K562 (cell line): ENCODE data around the gene SLX4IP. TPM values are rescaled to one million over a fixed set of nuclear protein-coding genes. Genes with fewer than 3 reads are reported as not detected.

Experiments
- ATAC-seq: fragments of 200-7000 bp; cut with Tn5 transposase; 3 replicates; pipeline ENCODE4 v1.9.1; 2020; ENCODE audit warnings: moderate library complexity
- BruUV-seq: library from RNA; stranded (reverse); fragments of 400-500 nt; replicated peaks from 2 replicates; lab custom pipeline; 2021; lab: Mats Ljungman, UMichigan
- CTCF ChIA-PET: fragments of 300-600 bp; formaldehyde crosslinking; extraction: SDS; loops from one replicate; lab custom pipeline; 2021; ENCODE audit warnings: low intra/inter-chr PET ratio; lab: Yijun Ruan, JAX
- POLR2A ChIA-PET: fragments of 300-600, 350-650 bp; sonication (Branson Sonifier 250); formaldehyde crosslinking; extraction: SDS; loops from one replicate; lab custom pipeline; 2021; ENCODE audit warnings: antibody characterized with exemption, inconsistent platforms; lab: Yijun Ruan, JAX
- DNase-seq, 4 experiments: peaks; one replicate each; pipeline versions ENCODE4 v3.0.0 to v3.0.0-alpha.2; 2011 to 2018; ENCODE audit warnings: low spot score in 3 of 4, mixed read lengths in 3 of 4; ENCODE audit errors: extremely low read depth in 1 of 4
- FAIRE-seq: peaks from 2 replicates; lab custom pipeline; 2011; peaks lifted over from hg19 to GRCh38; lab: Jason Lieb, UNC
- H2AFZ ChIP-seq: 2 replicates; pipeline ENCODE4 v1.6.0; 2011; ENCODE audit warnings: low read depth, low read length, control low read depth, inconsistent platforms
- H3K27ac ChIP-seq: fragments of 200-600 bp; 3 replicates; pipeline ENCODE4 v1.8.0; 2011; ENCODE audit warnings: low read depth, mild to moderate bottlenecking, control low read depth, inconsistent platforms, low read length, moderate library complexity, mixed read lengths; ENCODE audit errors: extremely low read depth
- H3K27me3 ChIP-seq, 2 experiments: fragments of 300-600 bp in 1 of 2; 2 replicates in 1 of 2; 3 replicates in 1 of 2; pipeline versions ENCODE4 v1.6.0 to v1.8.0; 2011; ENCODE audit warnings: inconsistent platforms in 2 of 2, low read length in 2 of 2, mild to moderate bottlenecking in 1 of 2, mixed read lengths in 1 of 2, moderate library complexity in 1 of 2; ENCODE audit not compliant: control insufficient read depth in 2 of 2, insufficient read depth in 2 of 2
- H3K36me3 ChIP-seq: fragments of 300-600 bp; 3 replicates; pipeline ENCODE4 v1.8.0; 2011; ENCODE audit warnings: mild to moderate bottlenecking, low read length, inconsistent platforms; ENCODE audit not compliant: control insufficient read depth, insufficient read depth
- H3K4me1 ChIP-seq, 2 experiments: fragments of 200-600 bp in 1 of 2; replicated peaks in 1 of 2; 2 replicates in 1 of 2; 3 replicates in 1 of 2; pipeline versions ENCODE4 v1.5.1 to v1.8.0; 2011; ENCODE audit warnings: inconsistent platforms in 2 of 2, low read length in 2 of 2, mild to moderate bottlenecking in 1 of 2, mixed read lengths in 1 of 2, moderate library complexity in 1 of 2; ENCODE audit not compliant: control insufficient read depth in 2 of 2, insufficient read depth in 2 of 2
- H3K4me2 ChIP-seq: 2 replicates; pipeline ENCODE4 v1.6.1; 2011; ENCODE audit warnings: low read length, control low read depth, inconsistent platforms, mixed read lengths; ENCODE audit not compliant: insufficient read depth
- H3K4me3 ChIP-seq: fragments of 200-600 bp; sonication (generic), shearing (Covaris generic); 2 replicates; pipeline ENCODE4 v1.5.1; 2016; ENCODE audit warnings: control low read depth, inconsistent platforms
- H3K79me2 ChIP-seq: fragments of 200-600 bp; 3 replicates; pipeline ENCODE4 v1.8.0; 2011; ENCODE audit warnings: low read length, inconsistent platforms; ENCODE audit not compliant: control insufficient read depth, insufficient read depth
- H3K9ac ChIP-seq, 2 experiments: 2 replicates each; pipeline versions ENCODE4 v1.6.0 to v1.6.1; 2011; ENCODE audit warnings: low read depth in 2 of 2, low read length in 2 of 2, control low read depth in 1 of 2, inconsistent platforms in 1 of 2, mild to moderate bottlenecking in 1 of 2, mixed read lengths in 1 of 2; ENCODE audit not compliant: insufficient read depth in 1 of 2
- H3K9me1 ChIP-seq: one replicate; pipeline ENCODE4 v1.6.0; 2011; ENCODE audit warnings: inconsistent platforms, mild to moderate bottlenecking, low read length, moderate library complexity; ENCODE audit not compliant: control insufficient read depth, insufficient read depth
- H3K9me3 ChIP-seq: replicated peaks from 2 replicates; pipeline ENCODE4 v1.5.1; 2011; ENCODE audit warnings: low read depth, low read length, inconsistent platforms; ENCODE audit not compliant: control insufficient read depth, insufficient read depth
- H4K20me1 ChIP-seq: replicated peaks from 2 replicates; pipeline ENCODE4 v1.6.1; 2011; ENCODE audit warnings: low read length, inconsistent platforms, mixed read lengths; ENCODE audit not compliant: control insufficient read depth, insufficient read depth
- CEBPG ChIP-seq, 3 experiments: fragments of 200-800 bp in 1 of 3; sonication (Bioruptor generic) in 1 of 3; sonication (generic) in 1 of 3; formaldehyde crosslinking in 1 of 3; IDR thresholded peaks in 2 of 3; conservative IDR thresholded peaks in 1 of 3; 2 replicates each; pipeline versions ENCODE4 v1.6.1 to v1.8.0; 2016 to 2022; ENCODE audit warnings: missing compliant biosample characterization in 2 of 3, missing genetic modification characterization in 2 of 3, mild to moderate bottlenecking in 1 of 3, missing genetic modification reagents in 1 of 3
- ELF2 ChIP-seq: fragments of 250-450 bp; sonication (Bioruptor Pico); IDR thresholded peaks from 2 replicates; pipeline ENCODE4 v1.5.0; 2021; ENCODE audit warnings: mild to moderate bottlenecking
- FIP1L1 ChIP-seq: fragments of 200-400 bp; formaldehyde crosslinking; IDR thresholded peaks from 2 replicates; pipeline ENCODE4 v1.6.1; 2018; ENCODE audit warnings: mild to moderate bottlenecking, low read depth, low read length; ENCODE audit not compliant: poor library complexity, severe bottlenecking
- GATAD2A ChIP-seq: fragments of 450-650 bp; IDR thresholded peaks from 2 replicates; pipeline ENCODE4 v1.6.1; 2017
- ILF3 ChIP-seq: fragments of 450-650 bp; IDR thresholded peaks from 2 replicates; pipeline ENCODE4 v1.6.1; 2018; ENCODE audit warnings: antibody characterized with exemption, mild to moderate bottlenecking, moderate library complexity, borderline replicate concordance
- LEF1 ChIP-seq: fragments of 450-650 bp; IDR thresholded peaks from 2 replicates; pipeline ENCODE4 v1.6.1; 2016; ENCODE audit warnings: mild to moderate bottlenecking
- MAZ ChIP-seq, 2 experiments: fragments of 450-650 bp in 1 of 2; sonication (generic) in 1 of 2; formaldehyde crosslinking; IDR thresholded peaks in 1 of 2; conservative IDR thresholded peaks in 1 of 2; 2 replicates each; pipeline versions ENCODE4 v1.4.0 to v1.5.0; 2020; ENCODE audit warnings: mild to moderate bottlenecking in 1 of 2, missing genetic modification reagents in 1 of 2
- SMAD2 ChIP-seq: fragments of 150-350 bp; IDR thresholded peaks from 2 replicates; pipeline ENCODE4 v1.6.1; 2014; ENCODE audit warnings: low read depth, mild to moderate bottlenecking, low read length
- SMARCE1 ChIP-seq: fragments of 450-650 bp; IDR thresholded peaks from 2 replicates; pipeline ENCODE4 v1.7.1; 2016; ENCODE audit warnings: mild to moderate bottlenecking
- YY1 ChIP-seq, 3 experiments: IDR thresholded peaks; 2 replicates each; pipeline ENCODE4 v1.6.1; 2011; ENCODE audit warnings: low read length in 2 of 3, mild to moderate bottlenecking in 2 of 3, moderate library complexity in 2 of 3, borderline replicate concordance in 1 of 3, control low read depth in 1 of 3, low read depth in 1 of 3; ENCODE audit not compliant: insufficient read depth in 3 of 3, insufficient replicate concordance in 2 of 3, control insufficient read depth in 1 of 3, insufficient read length in 1 of 3; ENCODE audit errors: extremely low read depth in 1 of 3
- ZEB2 ChIP-seq: fragments of 450-650 bp; IDR thresholded peaks from 2 replicates; pipeline ENCODE4 v1.6.1; 2016
- ZNF316 ChIP-seq: fragments of 450-650 bp; IDR thresholded peaks from 2 replicates; pipeline ENCODE4 v1.6.1; 2016
- ZNF57 ChIP-seq: fragments of 450-650 bp; formaldehyde crosslinking; IDR thresholded peaks from 2 replicates; pipeline ENCODE4 v1.4.0; 2020; ENCODE audit warnings: mild to moderate bottlenecking, moderate library complexity
- WGBS: fragments of 100-300 bp; shearing (Covaris generic); methylation state at CpG from one replicate; pipeline ENCODE4 v1.1.6; 2016; ENCODE audit warnings: low coverage, mixed read lengths; ENCODE audit not compliant: insufficient coverage; ENCODE audit errors: missing lambda C conversion rate; 5-methylcytosine and 5-hydroxymethylcytosine counted together
- in situ Hi-C: fragments of 300-500 bp; cut with MboI; formaldehyde crosslinking; loops from 4 replicates; pipeline ENCODE4 v1.15.0; 2018; ENCODE audit warnings: inconsistent platforms, mixed read lengths
- intact Hi-C: fragments of 100-400 bp; cut with micrococcal nuclease; formaldehyde crosslinking; loops from 2 replicates; pipeline ENCODE4 v1.14.2; 2022
- polyA plus RNA-seq, 8 experiments: library from polyadenylated mRNA; depleted of rRNA in 4 of 8; stranded (reverse) in 5 of 8; unstranded in 3 of 8; fragments of >200 nt; fragmentation: Nextera tagmentation in 2 of 8; fragmentation: Illumina TruSeq in 1 of 8; extraction: Ambion mirVana in 2 of 8; extraction: Trizol in 1 of 8; gene quantifications; 2 replicates each; pipeline versions ENCODE4 v1.2.1 to v1.2.3, GENCODE V29; 2011 to 2014; ENCODE audit warnings: inconsistent platforms in 1 of 8, missing spikeins in 1 of 8
- total RNA-seq, 7 experiments: library from RNA; depleted of rRNA in 6 of 7; stranded (reverse); fragments of >200 nt in 6 of 7; fragmentation: Illumina TruSeq in 2 of 7; extraction: Trizol in 2 of 7; gene quantifications; 2 replicates each; pipeline versions ENCODE4 v1.2.1 to v1.2.3, GENCODE V29; 2011 to 2021; ENCODE audit warnings: low replicate concordance in 1 of 7
- TF ChIP-seq, protein P1 (sequence below): sonication (generic); formaldehyde crosslinking; IDR thresholded peaks from 2 replicates; pipeline ENCODE4 v1.8.0; 2022; ENCODE audit warnings: mild to moderate bottlenecking, missing genetic modification reagents

The SLX4IP gene
- total and polyA plus RNA-seq, 9 of the 15 experiments (the other 6 are each of a cell fraction or from before 2014, with no cell fraction given), result 1.5 to 5.9 (median 3.5) TPM

- TF ChIP-seq ILF3, result no peak
- TF ChIP-seq ZNF57, result no peak
- no peak for TF ChIP-seq YY1 (IDR thresholded peaks at IDR 0.05; ENCODE audit: borderline replicate concordance in 1 of 3, control insufficient read depth in 1 of 3, extremely low read depth in 1 of 3, insufficient read depth in 3 of 3, insufficient read length in 1 of 3, insufficient replicate concordance in 2 of 3, low read depth in 1 of 3, low read length in 2 of 3)
- TF ChIP-seq SMARCE1, result no peak
- no peak for TF ChIP-seq FIP1L1
- TF ChIP-seq GATAD2A, result no peak
- no peak for TF ChIP-seq ZNF316
These were observed 4.4 kb upstream of the SLX4IP start (continued) for GRCh38 chr20:10430704-10431103.

DNA sequence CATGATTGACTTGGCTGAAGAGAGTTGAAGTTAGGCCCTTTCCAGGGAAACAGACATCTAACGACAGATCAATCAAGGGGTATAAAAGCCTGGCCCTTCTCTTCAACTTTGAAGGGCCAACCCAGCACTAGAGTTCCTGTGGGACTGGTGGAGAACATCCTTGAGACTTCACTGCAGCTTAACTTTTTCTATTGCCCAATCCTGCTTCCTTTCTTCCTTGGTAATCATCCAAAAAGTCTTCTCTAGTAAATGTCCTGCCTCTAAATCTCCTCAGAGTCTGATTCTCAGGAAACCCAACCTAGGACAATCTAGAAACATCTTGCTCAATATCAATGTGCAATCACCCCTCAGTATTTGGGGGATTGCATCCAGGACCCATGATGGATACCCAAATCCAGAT, 3.0 kb upstream of the SLX4IP start:
- no peaks in the 10 kb centered on the region for H3K27me3 ChIP-seq
- no peaks in the 10 kb centered on the region for H3K9me3 ChIP-seq
- POLR2A ChIA-PET, result no interaction called here
- BruUV-seq, result TSS peak; percentile 27
- FAIRE-seq (no peak), DNase-seq (no peak), ATAC-seq (no peak)
- H3K4me2 ChIP-seq, result peak overlapping the region; percentile 49; the same call in 1 of the 2 replicates
- peak overlapping the region; percentile 48; the same call in 1 of the 3 replicates for H3K27ac ChIP-seq
- in situ Hi-C loops, result no loop called here
- WGBS, result no CpG with 5 or more reads among the region's 1 CpG
- CTCF ChIA-PET, result no interaction called here
- H3K9ac ChIP-seq, result peak overlapping the region; percentile 17 to 80; a peak in 2 of 4 replicates
- peaks cover 8% of the 10 kb centered on the region; the same call in 2 of the 3 replicates for H3K36me3 ChIP-seq
- H2AFZ ChIP-seq, result no peak overlapping the region
- no peaks in the 10 kb centered on the region for H3K9me1 ChIP-seq
- peaks cover 88% of the 10 kb centered on the region for H3K79me2 ChIP-seq
- no peak overlapping the region for H3K4me3 ChIP-seq
- no peaks in the 10 kb centered on the region for H4K20me1 ChIP-seq
- intact Hi-C loops, result loop anchor here (5.0 kb wide), 1 partner anchor 60 kb away; no protein-coding TSS in a partner anchor
- peaks cover 12 to 17% of the 10 kb centered on the region in 2 experiments; a peak in 4 of 5 replicates for H3K4me1 ChIP-seq
- TF ChIP-seq SMAD2 (no peak), ELF2 (no peak), MAZ (CRISPR knock-in tag; conservative IDR thresholded peaks at IDR 0.05 in 1 of 2, IDR thresholded peaks at IDR 0.05 in 1 of 2) (no peak), ZEB2 (no peak), CEBPG (CRISPR knock-in tag; IDR thresholded peaks at IDR 0.05) (no peak), CEBPG (tag; conservative IDR thresholded peaks at IDR 0.05 in 1 of 2, IDR thresholded peaks at IDR 0.05 in 1 of 2) (0 out of 4 replicates have a peak, but pooled peaks of 1 of the 2 experiments have one; percentile 30), LEF1 (no peak)
- TF ChIP-seq, protein P1, sequence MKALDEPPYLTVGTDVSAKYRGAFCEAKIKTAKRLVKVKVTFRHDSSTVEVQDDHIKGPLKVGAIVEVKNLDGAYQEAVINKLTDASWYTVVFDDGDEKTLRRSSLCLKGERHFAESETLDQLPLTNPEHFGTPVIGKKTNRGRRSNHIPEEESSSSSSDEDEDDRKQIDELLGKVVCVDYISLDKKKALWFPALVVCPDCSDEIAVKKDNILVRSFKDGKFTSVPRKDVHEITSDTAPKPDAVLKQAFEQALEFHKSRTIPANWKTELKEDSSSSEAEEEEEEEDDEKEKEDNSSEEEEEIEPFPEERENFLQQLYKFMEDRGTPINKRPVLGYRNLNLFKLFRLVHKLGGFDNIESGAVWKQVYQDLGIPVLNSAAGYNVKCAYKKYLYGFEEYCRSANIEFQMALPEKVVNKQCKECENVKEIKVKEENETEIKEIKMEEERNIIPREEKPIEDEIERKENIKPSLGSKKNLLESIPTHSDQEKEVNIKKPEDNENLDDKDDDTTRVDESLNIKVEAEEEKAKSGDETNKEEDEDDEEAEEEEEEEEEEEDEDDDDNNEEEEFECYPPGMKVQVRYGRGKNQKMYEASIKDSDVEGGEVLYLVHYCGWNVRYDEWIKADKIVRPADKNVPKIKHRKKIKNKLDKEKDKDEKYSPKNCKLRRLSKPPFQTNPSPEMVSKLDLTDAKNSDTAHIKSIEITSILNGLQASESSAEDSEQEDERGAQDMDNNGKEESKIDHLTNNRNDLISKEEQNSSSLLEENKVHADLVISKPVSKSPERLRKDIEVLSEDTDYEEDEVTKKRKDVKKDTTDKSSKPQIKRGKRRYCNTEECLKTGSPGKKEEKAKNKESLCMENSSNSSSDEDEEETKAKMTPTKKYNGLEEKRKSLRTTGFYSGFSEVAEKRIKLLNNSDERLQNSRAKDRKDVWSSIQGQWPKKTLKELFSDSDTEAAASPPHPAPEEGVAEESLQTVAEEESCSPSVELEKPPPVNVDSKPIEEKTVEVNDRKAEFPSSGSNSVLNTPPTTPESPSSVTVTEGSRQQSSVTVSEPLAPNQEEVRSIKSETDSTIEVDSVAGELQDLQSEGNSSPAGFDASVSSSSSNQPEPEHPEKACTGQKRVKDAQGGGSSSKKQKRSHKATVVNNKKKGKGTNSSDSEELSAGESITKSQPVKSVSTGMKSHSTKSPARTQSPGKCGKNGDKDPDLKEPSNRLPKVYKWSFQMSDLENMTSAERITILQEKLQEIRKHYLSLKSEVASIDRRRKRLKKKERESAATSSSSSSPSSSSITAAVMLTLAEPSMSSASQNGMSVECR (CRISPR knock-in tag), result no peak
